K562 (cell line): ENCODE data around the gene CD40. TPM values are rescaled to one million over a fixed set of nuclear protein-coding genes. Genes with fewer than 3 reads are reported as not detected.

Experiments
- AFF4 ChIP-seq: sonication (generic); formaldehyde crosslinking; IDR thresholded peaks from 2 replicates; pipeline ENCODE4 v1.8.0; 2023; ENCODE audit warnings: mild to moderate bottlenecking, missing genetic modification reagents
- ATF2 ChIP-seq: sonication (generic); formaldehyde crosslinking; IDR thresholded peaks from 2 replicates; pipeline ENCODE4 v1.8.1; 2022; ENCODE audit warnings: missing genetic modification reagents
- CBFA2T2 ChIP-seq: fragments of 450-650 bp; conservative IDR thresholded peaks from 2 replicates; pipeline ENCODE4 v1.6.1; 2017; ENCODE audit warnings: mild to moderate bottlenecking
- CBX8 ChIP-seq: fragments of 200-600 bp; sonication (generic); IDR thresholded peaks from 2 replicates; pipeline ENCODE4 v1.6.1; 2012; ENCODE audit warnings: borderline replicate concordance, mixed run types, low read depth, mild to moderate bottlenecking, moderate library complexity, mixed read lengths, low read length, control low read depth, inconsistent platforms; ENCODE audit not compliant: poor library complexity, severe bottlenecking; ENCODE audit errors: extremely low read depth
- CHD2 ChIP-seq: IDR thresholded peaks from 2 replicates; pipeline ENCODE4 v1.6.1; 2011; ENCODE audit warnings: low read depth, low read length
- E2F5 ChIP-seq: sonication (generic); formaldehyde crosslinking; IDR thresholded peaks from 2 replicates; pipeline ENCODE4 v1.8.0; 2022; ENCODE audit warnings: mild to moderate bottlenecking, missing genetic modification reagents
- GTF3C2 ChIP-seq: IDR thresholded peaks from 3 replicates; pipeline ENCODE4 v1.6.1; 2011; ENCODE audit warnings: borderline replicate concordance, mild to moderate bottlenecking, moderate library complexity; ENCODE audit not compliant: insufficient read length; ENCODE audit errors: extremely low read depth
- HNRNPLL ChIP-seq: fragments of 200-400 bp; formaldehyde crosslinking; IDR thresholded peaks from 2 replicates; pipeline ENCODE4 v1.6.1; 2017; ENCODE audit warnings: low read length, low read depth, mild to moderate bottlenecking; ENCODE audit not compliant: poor library complexity, severe bottlenecking
- LCOR ChIP-seq: sonication (generic); formaldehyde crosslinking; IDR thresholded peaks from 2 replicates; pipeline ENCODE4 v1.8.0; 2022; ENCODE audit warnings: mild to moderate bottlenecking, missing genetic modification reagents
- MTA2 ChIP-seq: fragments of 450-650 bp; IDR thresholded peaks from 2 replicates; pipeline ENCODE4 v1.6.1; 2016; ENCODE audit warnings: low read depth
- RBM25 ChIP-seq: fragments of 200-400 bp; formaldehyde crosslinking; IDR thresholded peaks from 2 replicates; pipeline ENCODE4 v1.6.1; 2018; ENCODE audit warnings: low read length, low read depth, moderate library complexity; ENCODE audit not compliant: severe bottlenecking
- RCOR1 ChIP-seq, 2 experiments: IDR thresholded peaks; 2 replicates each; pipeline ENCODE4 v1.6.1; 2012; ENCODE audit warnings: low read depth in 2 of 2, low read length in 2 of 2, borderline replicate concordance in 1 of 2, improper control_type of control experiment in 1 of 2
- SMC3 ChIP-seq: conservative IDR thresholded peaks from 2 replicates; pipeline ENCODE4 v1.6.1; 2011; ENCODE audit warnings: low read depth, low read length, improper control_type of control experiment; ENCODE audit not compliant: insufficient read depth
- SPI1 ChIP-seq: IDR thresholded peaks from 2 replicates; pipeline ENCODE4 v1.6.1; 2011; ENCODE audit warnings: low read depth, low read length, control low read depth, borderline replicate concordance
- SRSF1 ChIP-seq: fragments of 200-400 bp; formaldehyde crosslinking; IDR thresholded peaks from 2 replicates; pipeline ENCODE4 v1.6.1; 2017; ENCODE audit warnings: mild to moderate bottlenecking, low read depth, low read length, moderate library complexity
- TRIM28 ChIP-seq: fragments of 450-650 bp; IDR thresholded peaks from 2 replicates; pipeline ENCODE4 v1.6.1; 2017
- ZNF589 ChIP-seq: fragments of 200-800 bp; sonication (Bioruptor generic); IDR thresholded peaks from 2 replicates; pipeline ENCODE4 v1.6.1; 2016; ENCODE audit warnings: low read depth, missing genetic modification characterization, missing compliant biosample characterization
- polyA plus RNA-seq, 8 experiments: library from polyadenylated mRNA; depleted of rRNA in 4 of 8; stranded (reverse) in 5 of 8; unstranded in 3 of 8; fragments of >200 nt; fragmentation: Nextera tagmentation in 2 of 8; fragmentation: Illumina TruSeq in 1 of 8; extraction: Ambion mirVana in 2 of 8; extraction: Trizol in 1 of 8; gene quantifications; 2 replicates each; pipeline versions ENCODE4 v1.2.1 to v1.2.3, GENCODE V29; 2011 to 2014; ENCODE audit warnings: inconsistent platforms in 1 of 8, missing spikeins in 1 of 8
- total RNA-seq, 7 experiments: library from RNA; depleted of rRNA in 6 of 7; stranded (reverse); fragments of >200 nt in 6 of 7; fragmentation: Illumina TruSeq in 2 of 7; extraction: Trizol in 2 of 7; gene quantifications; 2 replicates each; pipeline versions ENCODE4 v1.2.1 to v1.2.3, GENCODE V29; 2011 to 2021; ENCODE audit warnings: low replicate concordance in 1 of 7

Gene CD40
- total and polyA plus RNA-seq, 9 of the 15 experiments (the other 6 are each of a cell fraction or from before 2014, with no cell fraction given): 0.76 to 3.7 (median 1.6) TPM

GRCh38 chr20:46089417-46090388 lies 28.4 kb upstream of the CD40 start, which contains the start of gene NCOA5 (continued):
- TF ChIP-seq HNRNPLL: peak; percentile 87
- no peak for TF ChIP-seq CBFA2T2
- no peak for TF ChIP-seq CHD2
- TF ChIP-seq GTF3C2: peak; percentile 92
- 0 out of 2 replicates have a peak, but pooled peaks have one; percentile 3 for TF ChIP-seq SMC3
- TF ChIP-seq RBM25: peak; percentile 46
- TF ChIP-seq RCOR1 (IDR thresholded peaks at IDR 0.05; ENCODE audit: borderline replicate concordance in 1 of 2, low read depth in 2 of 2, low read length in 2 of 2): peak in 1 of 2 experiments; percentile 62; a peak in 1 of 4 replicates
- TF ChIP-seq E2F5 (CRISPR knock-in tag): peak; percentile 26; the same call in 1 of the 2 replicates
- TF ChIP-seq SRSF1: no peak
- peak; percentile 90 for TF ChIP-seq AFF4 (CRISPR knock-in tag)
- TF ChIP-seq SPI1: no peak
- peak; percentile 41; the same call in 1 of the 2 replicates for TF ChIP-seq LCOR (CRISPR knock-in tag)
- peak; percentile 82 for TF ChIP-seq ZNF589 (CRISPR knock-in tag)
- TF ChIP-seq ATF2 (CRISPR knock-in tag): no peak
- no peak for TF ChIP-seq TRIM28
- no peak for TF ChIP-seq CBX8
- TF ChIP-seq MTA2: no peak
